Measurements from ENCODE around the gene CCDC188. TPM values are rescaled to one million over a fixed set of nuclear protein-coding genes. Genes with fewer than 3 reads are reported as not detected.

CCDC188 gene
- total RNA-seq, 1 donor from 2014 or later, result 4.3 TPM

GRCh38 chr22:20183101-20183500, 32.2 kb upstream of the CCDC188 start:
- Mint-ChIP-seq H3K4me1 (ENCODE audit: unreplicated experiment) (no peaks in the 10 kb centered on the region), H3K27ac (no peak overlapping the region), H3K9me3 (no peaks in the 10 kb centered on the region), H3K36me3 (no peaks in the 10 kb centered on the region), H3K27me3 (peaks cover 6% of the 10 kb centered on the region), H3K4me3 (no peak overlapping the region)
- TF ChIP-seq CTCF (conservative IDR thresholded peaks at IDR 0.05), result no peak
- no peak for DNase-seq (ENCODE audit: extremely low spot score, unreplicated experiment)

GRCh38 chr22:20182365-20182764, 31.5 kb upstream of the CCDC188 start:
- H3K36me3 Mint-ChIP-seq, result no peaks in the 10 kb centered on the region

DNA sequence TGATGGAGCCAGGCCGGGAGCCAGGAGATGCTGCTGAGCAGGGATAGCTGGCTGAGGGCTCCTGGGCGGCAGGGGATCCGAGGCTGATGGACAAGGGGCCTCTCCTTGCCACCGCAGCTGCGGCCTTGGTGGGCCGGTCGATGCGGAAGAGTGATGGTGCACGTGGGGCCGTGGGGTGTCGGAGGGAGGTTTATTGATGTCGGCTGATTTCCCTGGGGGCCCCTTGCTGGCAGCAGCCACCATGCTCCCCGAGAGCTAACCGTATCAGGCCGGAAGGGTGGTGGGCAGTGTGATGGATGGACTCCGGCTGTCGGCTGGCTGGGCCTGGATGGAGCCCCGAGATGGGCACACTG, 31.0 kb upstream of the CCDC188 start:
- no peak for DNase-seq (ENCODE audit: extremely low spot score, unreplicated experiment)
- TF ChIP-seq CTCF (conservative IDR thresholded peaks at IDR 0.05), result no peak
- Mint-ChIP-seq H3K9me3 (no peaks in the 10 kb centered on the region), H3K4me3 (no peak overlapping the region), H3K27ac (no peak overlapping the region), H3K36me3 (no peaks in the 10 kb centered on the region), H3K27me3 (peaks cover 6% of the 10 kb centered on the region), H3K4me1 (ENCODE audit: unreplicated experiment) (peaks cover 5% of the 10 kb centered on the region)

More at GRCh38 chr22:20182365-20182764, 31.5 kb upstream of the CCDC188 start:
- Mint-ChIP-seq H3K4me3 (no peak overlapping the region), H3K4me1 (ENCODE audit: unreplicated experiment) (peaks cover 2% of the 10 kb centered on the region), H3K9me3 (no peaks in the 10 kb centered on the region), H3K27ac (no peak overlapping the region), H3K27me3 (peaks cover 6% of the 10 kb centered on the region)
- DNase-seq (ENCODE audit: extremely low spot score, unreplicated experiment), result no peak
- TF ChIP-seq CTCF (conservative IDR thresholded peaks at IDR 0.05), result no peak

DNA sequence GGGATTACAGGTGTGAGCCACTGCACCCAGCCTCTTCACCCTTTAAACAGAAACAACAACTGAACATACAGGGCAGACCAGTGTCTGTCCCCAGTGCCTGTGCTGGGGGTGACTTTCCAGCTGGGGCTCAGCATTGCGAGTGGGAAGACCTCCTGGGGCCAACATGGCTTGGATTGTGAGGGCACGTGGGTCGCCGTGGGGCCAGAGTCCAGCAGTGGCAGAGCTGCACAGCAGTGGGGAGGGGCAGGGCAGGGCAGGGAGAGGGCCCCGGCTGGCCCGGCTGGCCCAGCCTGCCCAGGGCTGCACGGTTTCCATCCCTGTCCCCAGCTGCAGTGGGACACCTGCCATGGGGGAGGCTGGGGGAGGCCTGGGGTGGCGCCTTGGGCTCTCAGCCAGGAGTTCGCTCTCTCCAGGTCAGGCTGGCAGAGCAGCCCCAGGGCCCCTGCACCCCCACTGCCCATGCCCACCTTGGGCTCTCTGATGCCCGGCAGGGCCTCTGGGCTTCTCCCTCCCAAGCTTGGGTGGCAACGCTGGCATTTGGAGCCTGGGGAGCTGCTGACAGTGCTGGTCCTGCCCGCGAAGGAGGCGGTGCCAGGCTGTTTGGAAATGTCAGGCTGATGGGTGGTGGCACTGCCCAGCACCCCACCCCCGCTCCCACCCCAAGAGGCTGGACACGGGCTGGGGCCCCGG, 30.5 kb upstream of the CCDC188 start:
- H3K36me3 Mint-ChIP-seq, result no peaks in the 10 kb centered on the region
- H3K27ac Mint-ChIP-seq, result no peak overlapping the region
- no peak for TF ChIP-seq CTCF (conservative IDR thresholded peaks at IDR 0.05)
- no peak for DNase-seq (ENCODE audit: extremely low spot score, unreplicated experiment)
- peaks cover 6% of the 10 kb centered on the region for H3K27me3 Mint-ChIP-seq
- no peak overlapping the region for H3K4me3 Mint-ChIP-seq
- H3K4me1 Mint-ChIP-seq (ENCODE audit: unreplicated experiment), result peaks cover 5% of the 10 kb centered on the region
- H3K9me3 Mint-ChIP-seq, result no peaks in the 10 kb centered on the region

GRCh38 chr22:20180640-20181039, 29.8 kb upstream of the CCDC188 start:
- peak; percentile 11 for TF ChIP-seq CTCF (conservative IDR thresholded peaks at IDR 0.05)
- Mint-ChIP-seq H3K9me3 (no peaks in the 10 kb centered on the region), H3K27ac (no peak overlapping the region), H3K4me1 (ENCODE audit: unreplicated experiment) (peaks cover 5% of the 10 kb centered on the region), H3K27me3 (peaks cover under 1% of the 10 kb centered on the region), H3K4me3 (no peak overlapping the region), H3K36me3 (no peaks in the 10 kb centered on the region)
- no peak for DNase-seq (ENCODE audit: extremely low spot score, unreplicated experiment)

Measured in type B pancreatic cell (in vitro differentiated cells).